HepG2 (cell line): ENCODE results near the gene LUZP1.

Source experiments
- BRCA1 ChIP-seq: sonication (generic); formaldehyde crosslinking; IDR thresholded peaks from 2 replicates; pipeline ENCODE4 v1.4.0; 2020; ENCODE audit warnings: missing genetic modification reagents
- CREB1 ChIP-seq, 2 experiments: fragments of 450-650 bp in 1 of 2; IDR thresholded peaks; 2 replicates each; pipeline ENCODE4 v1.6.1; 2016 to 2017; ENCODE audit warnings: control low read depth in 1 of 2, mild to moderate bottlenecking in 1 of 2, missing compliant biosample characterization in 1 of 2, missing genetic modification characterization in 1 of 2
- ELK4 ChIP-seq: sonication (generic); formaldehyde crosslinking; IDR thresholded peaks from 2 replicates; pipeline ENCODE4 v1.9.0; 2021; ENCODE audit warnings: missing genetic modification reagents, borderline replicate concordance
- ETV6 ChIP-seq: sonication (generic); formaldehyde crosslinking; conservative IDR thresholded peaks from 2 replicates; pipeline ENCODE4 v1.4.0; 2020; ENCODE audit warnings: missing genetic modification reagents
- FOSL1 ChIP-seq: sonication (generic); formaldehyde crosslinking; IDR thresholded peaks from 2 replicates; pipeline ENCODE4 v1.9.0; 2021; ENCODE audit warnings: missing genetic modification reagents, borderline replicate concordance
- HDAC2 ChIP-seq: sonication (generic); formaldehyde crosslinking; IDR thresholded peaks from 2 replicates; pipeline ENCODE4 v1.4.0; 2020; ENCODE audit warnings: missing genetic modification reagents
- KLF16 ChIP-seq, 2 experiments: sonication (generic) in 1 of 2; formaldehyde crosslinking in 1 of 2; IDR thresholded peaks; 2 replicates each; pipeline versions ENCODE4 v1.6.1 to v1.8.0; 2016 to 2023; ENCODE audit warnings: missing genetic modification reagents in 2 of 2, missing compliant biosample characterization in 1 of 2
- POLR2A ChIP-seq, 2 experiments: IDR thresholded peaks; 2 replicates each; pipeline ENCODE4 v1.6.1; 2011; ENCODE audit warnings: low read depth in 2 of 2, low read length in 2 of 2, mild to moderate bottlenecking in 1 of 2, moderate library complexity in 1 of 2; ENCODE audit not compliant: insufficient read depth in 1 of 2
- PREB ChIP-seq: sonication (generic); formaldehyde crosslinking; IDR thresholded peaks from 2 replicates; pipeline ENCODE4 v1.4.0; 2020; ENCODE audit warnings: missing genetic modification reagents
- RXRA ChIP-seq: sonication (generic); formaldehyde crosslinking; IDR thresholded peaks from 2 replicates; pipeline ENCODE4 v1.5.1; 2020; ENCODE audit warnings: missing genetic modification reagents
- U2AF1 ChIP-seq: fragments of 200-400 bp; formaldehyde crosslinking; optimal IDR thresholded peaks from 2 replicates; pipeline ENCODE3; 2017; ENCODE audit warnings: mild to moderate bottlenecking, low read depth, low read length
- XRCC5 ChIP-seq: fragments of 200-400 bp; formaldehyde crosslinking; optimal IDR thresholded peaks from 2 replicates; pipeline ENCODE3; 2017; ENCODE audit warnings: mild to moderate bottlenecking, low read length
- TF ChIP-seq, protein P1 (sequence below): sonication (generic); formaldehyde crosslinking; IDR thresholded peaks from 2 replicates; pipeline ENCODE4 v1.5.0; 2020; ENCODE audit warnings: mild to moderate bottlenecking, missing genetic modification reagents, moderate library complexity

- TF ChIP-seq U2AF1 (no peak), CREB1 (IDR thresholded peaks at IDR 0.05) (no peak), CREB1 (CRISPR knock-in tag; IDR thresholded peaks at IDR 0.05) (no peak; the same call in 1 of the 2 replicates), XRCC5 (no peak), PREB (CRISPR knock-in tag) (no peak), POLR2A (IDR thresholded peaks at IDR 0.05; ENCODE audit: insufficient read depth in 1 of 2, low read depth in 2 of 2, low read length in 2 of 2) (no peak), HDAC2 (no peak), BRCA1 (CRISPR knock-in tag) (no peak), ELK4 (CRISPR knock-in tag) (no peak), ETV6 (CRISPR knock-in tag) (no peak), KLF16 (CRISPR knock-in tag; IDR thresholded peaks at IDR 0.05) (no peak), FOSL1 (CRISPR knock-in tag) (no peak), RXRA (CRISPR knock-in tag) (no peak)
- TF ChIP-seq, protein P1, sequence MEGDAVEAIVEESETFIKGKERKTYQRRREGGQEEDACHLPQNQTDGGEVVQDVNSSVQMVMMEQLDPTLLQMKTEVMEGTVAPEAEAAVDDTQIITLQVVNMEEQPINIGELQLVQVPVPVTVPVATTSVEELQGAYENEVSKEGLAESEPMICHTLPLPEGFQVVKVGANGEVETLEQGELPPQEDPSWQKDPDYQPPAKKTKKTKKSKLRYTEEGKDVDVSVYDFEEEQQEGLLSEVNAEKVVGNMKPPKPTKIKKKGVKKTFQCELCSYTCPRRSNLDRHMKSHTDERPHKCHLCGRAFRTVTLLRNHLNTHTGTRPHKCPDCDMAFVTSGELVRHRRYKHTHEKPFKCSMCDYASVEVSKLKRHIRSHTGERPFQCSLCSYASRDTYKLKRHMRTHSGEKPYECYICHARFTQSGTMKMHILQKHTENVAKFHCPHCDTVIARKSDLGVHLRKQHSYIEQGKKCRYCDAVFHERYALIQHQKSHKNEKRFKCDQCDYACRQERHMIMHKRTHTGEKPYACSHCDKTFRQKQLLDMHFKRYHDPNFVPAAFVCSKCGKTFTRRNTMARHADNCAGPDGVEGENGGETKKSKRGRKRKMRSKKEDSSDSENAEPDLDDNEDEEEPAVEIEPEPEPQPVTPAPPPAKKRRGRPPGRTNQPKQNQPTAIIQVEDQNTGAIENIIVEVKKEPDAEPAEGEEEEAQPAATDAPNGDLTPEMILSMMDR (CRISPR knock-in tag): no peak
Measured at GRCh38 chr1:23150125-23150524, 18.5 kb downstream of the LUZP1 start.
